Measurements from ENCODE around the gene JADE1.

The JADE1 gene

DNA sequence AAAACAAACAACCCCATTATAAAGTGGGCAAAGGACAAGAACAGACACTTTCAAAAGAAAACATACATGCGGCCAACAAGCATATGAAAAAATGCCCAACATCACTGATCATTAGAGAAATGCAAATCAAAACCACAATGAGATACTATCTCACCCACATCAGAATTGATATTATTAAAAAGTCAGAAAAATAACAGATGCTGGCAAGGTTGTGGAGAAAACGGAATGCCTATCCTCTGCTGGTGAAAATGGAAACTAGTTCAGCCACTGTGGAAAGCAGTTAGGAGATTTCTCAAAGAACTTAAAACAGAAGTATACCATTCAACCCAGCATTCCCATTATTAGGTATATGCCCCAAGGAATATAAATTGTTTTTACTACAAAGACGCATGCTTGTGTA is 112.5 kb downstream of the JADE1 start:
- Histone ChIP-seq H3K4me1 (ENCODE audit: control insufficient read depth, insufficient read depth, low read length) (no peaks in the 10 kb centered on the region), H3K4me3 (ENCODE audit: low read depth, low read length) (no peak overlapping the region), H3K27me3 (ENCODE audit: control insufficient read depth, insufficient read depth, low read length) (no peaks in the 10 kb centered on the region), H3K9me3 (ENCODE audit: control insufficient read depth, insufficient read depth, low read length) (no peaks in the 10 kb centered on the region), H3K36me3 (ENCODE audit: control insufficient read depth, insufficient read depth, low read length) (no peaks in the 10 kb centered on the region), H3K9ac (ENCODE audit: low read depth, low read length) (no peak overlapping the region), H3K27ac (ENCODE audit: low read depth, low read length) (no peak overlapping the region)
